ENCODE measurements around the gene BSN. TPM values are rescaled to one million over a fixed set of nuclear protein-coding genes. Genes with fewer than 3 reads are reported as not detected.
A peak's percentile ranks its signal among the peaks of the same experiment; 100 is the strongest.

BSN gene
- total and polyA plus RNA-seq, 9 donors = 0.44 to 1.2 (median 0.62) TPM

DNA sequence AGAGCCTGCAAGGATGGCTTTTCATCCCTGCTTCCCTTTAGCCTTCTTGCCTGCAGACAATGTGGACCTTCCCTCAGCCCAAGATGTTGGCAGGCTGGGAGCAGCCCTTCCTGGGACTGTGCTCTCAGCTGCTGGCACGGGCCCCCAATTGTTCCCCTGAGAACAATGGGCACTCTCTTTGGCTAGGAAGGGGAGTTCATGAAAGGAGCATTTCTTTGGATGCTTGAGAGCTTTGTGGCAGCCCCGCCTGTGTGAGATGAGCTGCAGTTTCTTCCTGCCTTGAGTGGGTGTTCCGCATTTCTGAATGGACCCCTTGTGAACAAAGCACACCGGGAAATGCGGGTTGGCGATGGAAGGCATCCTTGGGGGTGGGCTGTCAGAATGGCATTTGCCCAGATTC is 35.0 kb upstream of the BSN start:
- no peaks in the 10 kb centered on the region for H3K27me3 ChIP-seq (ENCODE audit: control insufficient read depth, insufficient read depth, low read length)
- peaks cover 82% of the 10 kb centered on the region for H3K36me3 ChIP-seq (ENCODE audit: control insufficient read depth, insufficient read depth, low read length)
- H3K27ac ChIP-seq (ENCODE audit: low read length) = no peak overlapping the region
- peak; percentile 29 for DNase-seq
- no peak overlapping the region for H3K4me3 ChIP-seq (ENCODE audit: low read length)
- WGBS (ENCODE audit: insufficient coverage) = 76% methylated on average over 4 of the region's 6 CpGs
- peaks cover 45% of the 10 kb centered on the region for H3K4me1 ChIP-seq (ENCODE audit: control insufficient read depth, insufficient read depth, low read length)
- H3K9me3 ChIP-seq (replicated peaks; ENCODE audit: control insufficient read depth, low read depth, low read length) = no peaks in the 10 kb centered on the region

- Histone ChIP-seq H3K36me3 (ENCODE audit: control insufficient read depth, insufficient read depth, low read length) (peaks cover 81% of the 10 kb centered on the region), H3K4me1 (ENCODE audit: control insufficient read depth, insufficient read depth, low read length) (peaks cover 45% of the 10 kb centered on the region), H3K27ac (ENCODE audit: low read length) (peak overlapping the region; percentile 7), H3K9me3 (replicated peaks; ENCODE audit: control insufficient read depth, low read depth, low read length) (no peaks in the 10 kb centered on the region), H3K27me3 (ENCODE audit: control insufficient read depth, insufficient read depth, low read length) (no peaks in the 10 kb centered on the region), H3K4me3 (ENCODE audit: low read length) (no peak overlapping the region)
- no peak for DNase-seq
- WGBS (ENCODE audit: insufficient coverage) = 93% methylated on average over 2 of the region's 2 CpGs
Observed at GRCh38 chr3:49519916-49520385, 34.3 kb upstream of the BSN start.

DNA sequence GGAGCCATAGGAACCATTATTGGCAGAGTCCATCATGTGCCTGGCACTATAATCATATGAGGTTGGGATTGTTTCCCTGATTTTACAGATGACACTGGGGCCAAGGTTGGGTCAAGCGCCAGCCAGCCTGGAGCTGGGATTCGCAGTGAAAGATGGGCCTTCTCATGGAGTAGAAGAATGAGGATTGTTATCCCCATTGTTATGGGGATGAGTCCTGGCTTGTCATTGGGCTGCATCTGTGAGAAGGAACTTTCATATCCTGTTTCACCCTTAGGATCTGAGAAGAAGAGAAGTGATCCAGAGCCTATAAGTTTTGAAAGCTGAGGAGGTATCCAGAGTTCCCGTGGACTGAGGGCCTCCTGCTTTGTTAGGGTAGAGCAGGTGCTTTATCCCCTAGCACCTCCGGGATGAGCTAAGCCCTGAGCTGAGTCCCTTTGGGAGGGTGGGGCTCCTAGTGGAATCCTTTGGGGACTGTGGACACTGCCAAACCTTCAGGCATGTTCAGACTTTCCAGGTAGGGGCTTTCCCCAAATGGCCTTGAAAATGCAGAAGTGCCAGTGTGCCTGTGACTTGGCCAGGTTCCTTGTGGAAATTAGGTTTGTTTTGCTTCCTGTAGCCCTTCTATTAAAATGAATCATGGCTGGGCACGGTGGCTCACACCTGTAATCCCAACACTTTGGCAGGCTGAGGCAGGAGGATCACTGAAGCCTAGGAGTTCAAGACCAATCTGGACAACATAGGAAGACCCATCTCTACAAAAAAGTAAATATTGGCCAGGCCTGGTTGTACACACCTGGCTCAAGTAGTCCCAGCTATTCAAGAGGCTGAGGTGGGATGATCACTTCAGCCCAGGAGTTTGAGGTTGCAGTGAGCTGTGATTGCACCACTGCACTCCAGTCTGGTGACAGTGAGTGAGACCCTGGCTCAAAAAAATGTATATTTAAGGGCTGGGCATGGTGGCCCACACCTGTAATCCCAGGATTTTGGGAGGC is 30.2 kb upstream of the BSN start:
- peaks cover 52% of the 10 kb centered on the region for H3K36me3 ChIP-seq (ENCODE audit: control insufficient read depth, insufficient read depth, low read length)
- H3K27me3 ChIP-seq (ENCODE audit: control insufficient read depth, insufficient read depth, low read length) = no peaks in the 10 kb centered on the region
- no peak overlapping the region for H3K4me3 ChIP-seq (ENCODE audit: low read length)
- no peak for DNase-seq
- H3K9me3 ChIP-seq (replicated peaks; ENCODE audit: control insufficient read depth, low read depth, low read length) = no peaks in the 10 kb centered on the region
- 79% methylated on average over 5 of the region's 5 CpGs for WGBS (ENCODE audit: insufficient coverage)
- peaks cover 27% of the 10 kb centered on the region for H3K4me1 ChIP-seq (ENCODE audit: control insufficient read depth, insufficient read depth, low read length)
- no peak overlapping the region for H3K27ac ChIP-seq (ENCODE audit: low read length)

GRCh38 chr3:49529567-49529966 is 24.7 kb upstream of the BSN start:
- no peak overlapping the region for H3K27ac ChIP-seq (ENCODE audit: low read length)

DNA sequence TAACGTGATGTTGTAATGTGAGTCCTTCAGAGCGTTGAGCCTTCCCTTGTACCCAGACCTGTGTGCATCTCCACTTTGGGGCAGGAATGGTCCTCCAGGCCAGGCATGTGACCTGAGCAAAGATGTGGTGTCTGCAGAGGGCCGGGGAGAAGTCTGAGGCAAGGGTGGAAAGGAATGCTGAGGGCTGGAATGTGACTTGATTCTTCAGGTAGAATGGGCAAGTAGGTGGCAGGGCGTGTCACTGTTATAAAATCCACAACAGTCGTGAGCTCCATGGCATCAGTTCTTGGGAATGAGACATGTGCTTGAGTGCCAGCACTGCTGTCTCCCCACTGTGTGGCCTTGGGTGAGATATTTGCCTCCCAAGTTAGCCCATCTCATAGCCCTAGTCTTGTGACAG is 24.0 kb upstream of the BSN start:
- Histone ChIP-seq H3K9me3 (replicated peaks; ENCODE audit: control insufficient read depth, low read depth, low read length) (no peaks in the 10 kb centered on the region), H3K4me3 (ENCODE audit: low read length) (no peak overlapping the region), H3K4me1 (ENCODE audit: control insufficient read depth, insufficient read depth, low read length) (peaks cover 11% of the 10 kb centered on the region), H3K27me3 (ENCODE audit: control insufficient read depth, insufficient read depth, low read length) (no peaks in the 10 kb centered on the region), H3K27ac (ENCODE audit: low read length) (no peak overlapping the region), H3K36me3 (ENCODE audit: control insufficient read depth, insufficient read depth, low read length) (peaks cover 56% of the 10 kb centered on the region)
- 100% methylated on average over 1 of the region's 5 CpGs for WGBS (ENCODE audit: insufficient coverage)
- no peak for DNase-seq

More at GRCh38 chr3:49529567-49529966, 24.7 kb upstream of the BSN start:
- Histone ChIP-seq H3K9me3 (replicated peaks; ENCODE audit: control insufficient read depth, low read depth, low read length) (no peaks in the 10 kb centered on the region), H3K36me3 (ENCODE audit: control insufficient read depth, insufficient read depth, low read length) (peaks cover 55% of the 10 kb centered on the region), H3K27me3 (ENCODE audit: control insufficient read depth, insufficient read depth, low read length) (no peaks in the 10 kb centered on the region), H3K4me3 (ENCODE audit: low read length) (no peak overlapping the region), H3K4me1 (ENCODE audit: control insufficient read depth, insufficient read depth, low read length) (peaks cover 5% of the 10 kb centered on the region)
- DNase-seq = no peak

GRCh38 chr3:49530701-49531100 is 23.6 kb upstream of the BSN start:
- no peak overlapping the region for H3K27ac ChIP-seq (ENCODE audit: low read length)
- no peaks in the 10 kb centered on the region for H3K27me3 ChIP-seq (ENCODE audit: control insufficient read depth, insufficient read depth, low read length)
- WGBS (ENCODE audit: insufficient coverage) = 87% methylated on average over 7 of the region's 8 CpGs
- no peak overlapping the region for H3K4me3 ChIP-seq (ENCODE audit: low read length)
- no peak for DNase-seq
- H3K36me3 ChIP-seq (ENCODE audit: control insufficient read depth, insufficient read depth, low read length) = peaks cover 57% of the 10 kb centered on the region
- H3K9me3 ChIP-seq (replicated peaks; ENCODE audit: control insufficient read depth, low read depth, low read length) = no peaks in the 10 kb centered on the region
- peaks cover 15% of the 10 kb centered on the region for H3K4me1 ChIP-seq (ENCODE audit: control insufficient read depth, insufficient read depth, low read length)

GRCh38 chr3:49531218-49531617 is 23.1 kb upstream of the BSN start:
- WGBS (ENCODE audit: insufficient coverage) = 89% methylated on average over 9 of the region's 10 CpGs
- Histone ChIP-seq H3K36me3 (ENCODE audit: control insufficient read depth, insufficient read depth, low read length) (peaks cover 60% of the 10 kb centered on the region), H3K27me3 (ENCODE audit: control insufficient read depth, insufficient read depth, low read length) (no peaks in the 10 kb centered on the region), H3K9me3 (replicated peaks; ENCODE audit: control insufficient read depth, low read depth, low read length) (no peaks in the 10 kb centered on the region), H3K4me3 (ENCODE audit: low read length) (no peak overlapping the region), H3K27ac (ENCODE audit: low read length) (no peak overlapping the region), H3K4me1 (ENCODE audit: control insufficient read depth, insufficient read depth, low read length) (peaks cover 20% of the 10 kb centered on the region)
- DNase-seq = no peak

GRCh38 chr3:49531715-49532114 is 22.6 kb upstream of the BSN start:
- H3K36me3 ChIP-seq (ENCODE audit: control insufficient read depth, insufficient read depth, low read length) = peaks cover 60% of the 10 kb centered on the region
- H3K27me3 ChIP-seq (ENCODE audit: control insufficient read depth, insufficient read depth, low read length) = no peaks in the 10 kb centered on the region
- H3K4me3 ChIP-seq (ENCODE audit: low read length) = no peak overlapping the region
- DNase-seq = no peak
- peaks cover 25% of the 10 kb centered on the region for H3K4me1 ChIP-seq (ENCODE audit: control insufficient read depth, insufficient read depth, low read length)
- no peak overlapping the region for H3K27ac ChIP-seq (ENCODE audit: low read length)
- no peaks in the 10 kb centered on the region for H3K9me3 ChIP-seq (replicated peaks; ENCODE audit: control insufficient read depth, low read depth, low read length)
- 99% methylated on average over 16 of the region's 16 CpGs for WGBS (ENCODE audit: insufficient coverage)

DNA sequence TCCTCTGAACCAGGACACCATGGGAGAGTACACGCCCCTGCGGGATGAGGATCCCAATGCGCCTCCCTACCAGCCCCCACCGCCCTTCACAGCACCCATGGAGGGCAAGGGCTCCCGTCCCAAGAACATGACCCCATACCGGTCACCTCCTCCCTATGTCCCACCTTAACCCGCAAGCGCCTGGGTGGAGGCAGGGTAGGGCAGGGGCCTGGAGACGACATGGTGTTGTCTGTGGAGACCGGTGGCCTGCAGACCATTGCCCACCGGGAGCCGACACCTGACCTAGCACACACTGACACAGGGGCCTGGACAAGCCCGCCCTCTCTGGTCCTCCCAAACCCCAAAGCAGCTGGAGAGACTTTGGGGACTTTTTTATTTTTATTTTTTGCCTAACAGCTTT is 21.2 kb upstream of the BSN start:
- H3K4me1 ChIP-seq (ENCODE audit: control insufficient read depth, insufficient read depth, low read length) = peaks cover 25% of the 10 kb centered on the region
- no peaks in the 10 kb centered on the region for H3K27me3 ChIP-seq (ENCODE audit: control insufficient read depth, insufficient read depth, low read length)
- H3K9me3 ChIP-seq (replicated peaks; ENCODE audit: control insufficient read depth, low read depth, low read length) = no peaks in the 10 kb centered on the region
- WGBS (ENCODE audit: insufficient coverage) = 87% methylated on average over 4 of the region's 13 CpGs
- H3K4me3 ChIP-seq (ENCODE audit: low read length) = no peak overlapping the region
- no peak for DNase-seq
- H3K27ac ChIP-seq (ENCODE audit: low read length) = no peak overlapping the region
- H3K36me3 ChIP-seq (ENCODE audit: control insufficient read depth, insufficient read depth, low read length) = peaks cover 58% of the 10 kb centered on the region

DNA sequence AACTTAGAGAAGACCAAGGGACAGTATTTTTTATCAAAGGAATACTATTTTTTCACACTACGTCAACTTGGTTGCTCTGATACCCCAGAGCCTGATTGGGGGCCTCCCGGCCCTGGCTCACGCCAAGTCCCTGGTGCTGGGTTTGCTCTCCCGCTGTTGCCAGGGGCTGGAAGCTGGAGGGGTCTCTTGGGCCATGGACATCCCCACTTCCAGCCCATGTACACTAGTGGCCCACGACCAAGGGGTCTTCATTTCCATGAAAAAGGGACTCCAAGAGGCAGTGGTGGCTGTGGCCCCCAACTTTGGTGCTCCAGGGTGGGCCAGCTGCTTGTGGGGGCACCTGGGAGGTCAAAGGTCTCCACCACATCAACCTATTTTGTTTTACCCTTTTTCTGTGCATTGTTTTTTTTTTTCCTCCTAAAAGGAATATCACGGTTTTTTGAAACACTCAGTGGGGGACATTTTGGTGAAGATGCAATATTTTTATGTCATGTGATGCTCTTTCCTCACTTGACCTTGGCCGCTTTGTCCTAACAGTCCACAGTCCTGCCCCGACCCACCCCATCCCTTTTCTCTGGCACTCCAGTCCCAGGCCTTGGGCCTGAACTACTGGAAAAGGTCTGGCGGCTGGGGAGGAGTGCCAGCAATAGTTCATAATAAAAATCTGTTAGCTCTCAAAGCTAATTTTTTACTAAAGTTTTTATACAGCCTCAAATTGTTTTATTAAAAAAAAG is 20.3 kb upstream of the BSN start:
- Histone ChIP-seq H3K9me3 (replicated peaks; ENCODE audit: control insufficient read depth, low read depth, low read length) (no peaks in the 10 kb centered on the region), H3K27ac (ENCODE audit: low read length) (no peak overlapping the region), H3K4me1 (ENCODE audit: control insufficient read depth, insufficient read depth, low read length) (peaks cover 25% of the 10 kb centered on the region), H3K27me3 (ENCODE audit: control insufficient read depth, insufficient read depth, low read length) (no peaks in the 10 kb centered on the region), H3K4me3 (ENCODE audit: low read length) (no peak overlapping the region), H3K36me3 (ENCODE audit: control insufficient read depth, insufficient read depth, low read length) (peaks cover 58% of the 10 kb centered on the region)
- no peak for DNase-seq
- WGBS (ENCODE audit: insufficient coverage) = 89% methylated on average over 4 of the region's 9 CpGs

Measured in muscle of leg (tissue), 11 donors.